ENCODE results near the gene BEX4. TPM values are rescaled to one million over a fixed set of nuclear protein-coding genes. Genes with fewer than 3 reads are reported as not detected.

Gene BEX4
- total and polyA plus RNA-seq, 2 of the 13 experiments (the other 11 are each of a cell fraction or from before 2014, with no cell fraction given) = not detected

- H3K4me3 ChIP-seq (replicated peaks in 1 of 3; ENCODE audit: insufficient read depth in 1 of 3, low read depth in 2 of 3, low read length in 3 of 3) = no peak overlapping the region
- DNase-seq (ENCODE audit: low spot score) (no peak), FAIRE-seq (no peak), ATAC-seq (no peak)
- H3K36me3 ChIP-seq (replicated peaks in 1 of 2; ENCODE audit: control insufficient read depth in 1 of 2, insufficient read depth in 2 of 2, low read length in 2 of 2) = no peaks in the 10 kb centered on the region
- H3K4me1 ChIP-seq (ENCODE audit: insufficient read depth, low read length) = no peaks in the 10 kb centered on the region
- no peak overlapping the region for H3K9ac ChIP-seq (ENCODE audit: insufficient read depth, low read depth, low read length)
- no peak overlapping the region for H3K27ac ChIP-seq (ENCODE audit: extremely low read length, insufficient read depth, low read length)
- H3K27me3 ChIP-seq (ENCODE audit: control insufficient read depth in 1 of 2, insufficient read depth in 2 of 2, low read length in 2 of 2) = no peaks in the 10 kb centered on the region
- no peak overlapping the region for H2AFZ ChIP-seq (ENCODE audit: low read length)
- intact Hi-C loops (cut with micrococcal nuclease; ENCODE audit: unreplicated experiment) (no loop called here), in situ Hi-C loops (cut with HindIII; ENCODE audit: extremely low pct_ligation_motif_present, low pct_unique_long_range_greater_than_20kb) (no loop called here)
- CTCF ChIA-PET (ENCODE audit: low intra/inter-chr PET ratio, low total read pairs) = no interaction called here
- BruUV-seq (replicated peaks) = no TSS peak
- H3K79me2 ChIP-seq (ENCODE audit: insufficient read depth, low read length) = no peaks in the 10 kb centered on the region
- no peaks in the 10 kb centered on the region for H4K20me1 ChIP-seq (ENCODE audit: insufficient read depth, low read length)
- TF ChIP-seq CHD2 (IDR thresholded peaks at IDR 0.05; ENCODE audit: low read depth, low read length) (no peak), ELF1 (CRISPR knock-in tag; IDR thresholded peaks at IDR 0.05) (no peak), ZNF790 (CRISPR knock-in tag; IDR thresholded peaks at IDR 0.05; ENCODE audit: borderline replicate concordance) (no peak), ELK4 (CRISPR knock-in tag; IDR thresholded peaks at IDR 0.05; ENCODE audit: borderline replicate concordance) (no peak), CBX1 (IDR thresholded peaks at IDR 0.05; ENCODE audit: low read depth) (no peak)
- POLR2A ChIA-PET = no interaction called here
- no peaks in the 10 kb centered on the region for H3K9me3 ChIP-seq (ENCODE audit: low read length)
- H3K4me2 ChIP-seq (ENCODE audit: low read depth, low read length) = no peak overlapping the region
These were observed 25.2 kb downstream of the BEX4 start for GRCh38 chrX:103240155-103240554.

- Histone ChIP-seq H3K27ac (ENCODE audit: extremely low read length, insufficient read depth, low read length) (no peak overlapping the region), H3K79me2 (ENCODE audit: insufficient read depth, low read length) (no peaks in the 10 kb centered on the region), H4K20me1 (ENCODE audit: insufficient read depth, low read length) (no peaks in the 10 kb centered on the region), H2AFZ (ENCODE audit: low read length) (no peak overlapping the region), H3K4me3 (replicated peaks in 1 of 3; ENCODE audit: insufficient read depth in 1 of 3, low read depth in 2 of 3, low read length in 3 of 3) (no peak overlapping the region), H3K4me2 (ENCODE audit: low read depth, low read length) (no peak overlapping the region), H3K9me3 (ENCODE audit: low read length) (no peaks in the 10 kb centered on the region), H3K4me1 (ENCODE audit: insufficient read depth, low read length) (peaks cover 2% of the 10 kb centered on the region; the same call in 1 of the 2 replicates), H3K27me3 (ENCODE audit: control insufficient read depth in 1 of 2, insufficient read depth in 2 of 2, low read length in 2 of 2) (no peaks in the 10 kb centered on the region), H3K36me3 (replicated peaks in 1 of 2; ENCODE audit: control insufficient read depth in 1 of 2, insufficient read depth in 2 of 2, low read length in 2 of 2) (no peaks in the 10 kb centered on the region), H3K9ac (ENCODE audit: insufficient read depth, low read depth, low read length) (no peak overlapping the region)
- no peak for TF ChIP-seq DDIT3 (CRISPR knock-in tag; IDR thresholded peaks at IDR 0.05)
- no peak for TF ChIP-seq JUND (CRISPR knock-in tag; IDR thresholded peaks at IDR 0.05)
- in situ Hi-C loops (cut with HindIII; ENCODE audit: extremely low pct_ligation_motif_present, low pct_unique_long_range_greater_than_20kb) (no loop called here), intact Hi-C loops (cut with micrococcal nuclease; ENCODE audit: unreplicated experiment) (no loop called here)
- ChIA-PET CTCF (ENCODE audit: low intra/inter-chr PET ratio, low total read pairs) (no interaction called here), POLR2A (no interaction called here)
- DNase-seq (ENCODE audit: low spot score) (no peak), FAIRE-seq (no peak), ATAC-seq (no peak)
- BruUV-seq (replicated peaks) = no TSS peak
These were observed 33.6 kb downstream of the BEX4 start for GRCh38 chrX:103248553-103248952.
